NCI-H1436 treated with DMSO at 0.1 percent for 48 hours (cell line): ENCODE results near the gene SPECC1.
"Not testable (repeated sequence)": the region's sequence is repeated elsewhere in the genome, so short reads cannot be mapped to it uniquely, and the experiment has no call there.

Experiments
- DNase-seq: peaks from one replicate; lab custom pipeline; 2025; lab: John Stamatoyannopoulos, UW

SPECC1 gene

DNA sequence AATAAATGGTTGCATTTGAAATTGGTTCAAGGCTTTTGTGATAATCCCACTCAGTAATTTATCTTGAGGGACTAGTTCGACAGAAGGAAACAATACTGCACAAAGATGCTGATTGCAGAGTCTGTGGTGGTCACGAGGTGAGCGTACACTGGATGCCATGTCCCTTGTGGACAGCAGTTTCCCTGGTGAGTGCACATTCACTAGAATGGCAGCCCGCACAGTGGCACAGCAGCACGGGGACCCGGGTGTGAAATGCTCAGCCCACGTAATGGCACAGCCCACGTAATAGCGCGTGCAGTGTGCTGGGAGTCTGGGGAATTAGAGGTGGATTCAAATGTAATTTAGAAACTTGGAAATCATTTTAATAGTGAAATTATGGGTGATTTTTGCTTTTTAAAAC is 304.1 kb downstream of the SPECC1 start:
- no peak for DNase-seq

GRCh38 chr17:20313891-20314290 is 304.7 kb downstream of the SPECC1 start:
- no peak for DNase-seq

- no peak for DNase-seq
These were observed 305.7 kb downstream of the SPECC1 start for GRCh38 chr17:20314834-20315233.

DNA sequence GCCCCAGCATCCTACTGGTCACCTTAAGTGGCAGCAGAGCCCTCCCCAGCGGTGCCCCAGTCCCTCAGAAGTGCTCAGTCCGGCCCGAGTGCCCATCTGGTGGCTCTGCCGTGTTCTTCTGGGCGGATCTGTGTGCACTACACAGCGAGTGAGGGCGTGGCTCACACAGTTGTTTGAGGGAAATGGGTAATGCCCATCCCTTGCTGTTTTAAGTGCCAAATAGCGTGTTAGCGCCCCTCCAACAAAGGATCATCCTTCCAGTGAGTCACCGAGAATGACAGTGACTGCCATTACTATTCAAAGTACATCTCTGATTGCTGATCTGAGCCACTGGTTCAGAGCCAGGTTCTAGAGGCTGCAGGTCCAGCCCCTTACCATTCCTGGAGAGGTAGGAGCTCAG is 306.2 kb downstream of the SPECC1 start:
- no peak for DNase-seq

- no peak for DNase-seq
These were observed 306.7 kb downstream of the SPECC1 start for GRCh38 chr17:20315821-20316220.

DNA sequence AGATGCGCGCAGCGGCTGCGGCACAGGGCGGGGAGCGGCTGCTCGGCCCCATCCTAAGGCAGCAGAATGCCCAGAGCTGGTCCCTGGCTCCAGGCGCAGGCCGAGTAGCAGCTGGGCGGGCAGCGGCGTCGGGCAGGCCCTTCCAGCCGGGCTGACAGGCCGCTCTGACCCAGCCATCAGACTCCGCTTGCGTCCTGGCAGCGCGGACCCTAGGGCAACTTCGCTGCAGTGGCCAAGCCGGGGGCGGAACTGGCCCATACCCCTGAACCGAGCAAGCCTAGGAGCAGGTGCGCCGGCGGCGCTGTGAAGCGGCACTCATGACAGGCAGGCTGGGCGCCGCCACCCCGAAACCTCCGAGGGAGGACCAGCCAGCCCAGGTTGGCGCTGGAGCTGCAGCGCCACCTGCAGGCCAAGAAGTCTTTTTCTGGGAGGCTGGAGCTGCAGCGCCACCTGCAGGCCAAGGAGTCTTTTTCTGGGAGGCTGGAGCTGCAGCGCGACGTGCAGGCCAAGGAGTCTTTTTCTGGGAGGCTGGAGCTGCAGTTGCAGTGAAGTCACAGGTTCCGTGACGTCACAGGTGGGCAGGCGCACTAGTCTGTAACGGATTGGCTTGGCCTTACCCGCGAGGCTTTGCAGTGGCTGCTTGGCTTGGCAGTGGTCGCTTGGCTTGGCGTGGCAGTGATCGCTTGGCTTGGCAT is 311.5 kb downstream of the SPECC1 start:
- DNase-seq = not testable (repeated sequence)

GRCh38 chr17:20321357-20321756 is 312.2 kb downstream of the SPECC1 start:
- DNase-seq = not testable (repeated sequence)

- DNase-seq = not testable (repeated sequence)
These were observed 318.6 kb downstream of the SPECC1 start for GRCh38 chr17:20327739-20328138.

DNA sequence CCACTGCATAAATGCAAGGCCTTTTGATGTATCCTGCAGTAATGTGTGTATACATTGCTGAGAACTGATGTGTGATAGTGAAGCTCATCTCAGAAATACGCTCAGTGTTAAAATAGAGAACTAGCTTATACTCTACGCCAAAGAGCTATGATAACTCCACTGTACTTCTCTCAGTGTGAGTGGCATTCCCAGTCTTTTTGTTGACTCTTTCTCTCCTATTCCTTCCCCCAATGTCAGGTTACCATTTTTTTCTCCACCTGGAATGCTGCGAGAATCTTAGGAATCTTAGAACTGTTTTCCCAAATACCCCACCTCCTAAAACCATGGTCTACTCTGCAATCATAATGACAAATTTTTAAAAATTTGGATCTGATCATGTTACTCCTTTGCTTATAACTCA is 342.2 kb downstream of the SPECC1 start:
- not testable (repeated sequence) for DNase-seq

DNA sequence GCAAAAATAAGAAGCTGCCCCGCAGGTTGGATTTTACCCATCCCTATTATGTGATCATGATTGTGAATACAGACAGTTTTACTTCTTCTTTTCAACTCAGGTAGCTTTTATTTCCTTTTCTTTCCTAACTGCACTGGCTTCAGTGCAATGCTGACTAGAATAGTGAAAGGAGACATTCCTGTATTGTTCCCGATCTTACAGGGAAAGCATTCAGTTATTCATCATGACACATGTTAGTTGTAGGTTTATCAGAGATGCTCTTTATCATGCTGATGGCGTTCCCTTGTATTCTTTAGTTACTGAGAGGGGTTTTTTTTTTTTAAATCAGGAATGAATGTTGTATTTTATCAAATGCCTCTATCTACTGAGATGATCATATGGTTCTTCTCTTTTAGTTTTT is 343.4 kb downstream of the SPECC1 start:
- not testable (repeated sequence) for DNase-seq

GRCh38 chr17:20363846-20364245 is 354.7 kb downstream of the SPECC1 start:
- DNase-seq = not testable (repeated sequence)
